HG02588 (cell line): ENCODE measurements around the gene STK16.

Experiments used
- ATAC-seq: cut with Tn5 transposase; IDR thresholded peaks from one replicate; pipeline ENCODE4 v1.9.1; 2021; ENCODE audit warnings: mild to moderate bottlenecking, moderate library complexity; ENCODE audit not compliant: unreplicated experiment

STK16 gene

DNA sequence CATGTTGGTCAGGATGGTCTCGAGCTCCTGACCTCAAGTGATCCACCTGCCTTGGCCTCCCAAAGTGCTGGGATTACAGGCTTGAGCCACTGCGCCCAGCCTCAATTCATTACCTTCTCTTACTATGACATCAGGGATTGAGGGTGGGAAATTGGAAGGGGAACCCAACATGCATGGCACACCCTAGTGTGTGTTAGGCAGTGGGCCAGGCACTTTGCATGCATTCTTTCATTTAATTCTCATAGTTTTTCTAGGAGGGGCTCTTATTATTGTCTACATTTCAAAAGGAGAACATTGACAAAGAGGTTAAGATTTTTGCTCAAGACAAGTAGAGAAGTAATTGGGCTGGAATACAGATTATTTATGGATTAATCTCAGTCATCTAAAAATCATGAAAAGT is 23.0 kb downstream of the STK16 start:
- no peak for ATAC-seq

DNA sequence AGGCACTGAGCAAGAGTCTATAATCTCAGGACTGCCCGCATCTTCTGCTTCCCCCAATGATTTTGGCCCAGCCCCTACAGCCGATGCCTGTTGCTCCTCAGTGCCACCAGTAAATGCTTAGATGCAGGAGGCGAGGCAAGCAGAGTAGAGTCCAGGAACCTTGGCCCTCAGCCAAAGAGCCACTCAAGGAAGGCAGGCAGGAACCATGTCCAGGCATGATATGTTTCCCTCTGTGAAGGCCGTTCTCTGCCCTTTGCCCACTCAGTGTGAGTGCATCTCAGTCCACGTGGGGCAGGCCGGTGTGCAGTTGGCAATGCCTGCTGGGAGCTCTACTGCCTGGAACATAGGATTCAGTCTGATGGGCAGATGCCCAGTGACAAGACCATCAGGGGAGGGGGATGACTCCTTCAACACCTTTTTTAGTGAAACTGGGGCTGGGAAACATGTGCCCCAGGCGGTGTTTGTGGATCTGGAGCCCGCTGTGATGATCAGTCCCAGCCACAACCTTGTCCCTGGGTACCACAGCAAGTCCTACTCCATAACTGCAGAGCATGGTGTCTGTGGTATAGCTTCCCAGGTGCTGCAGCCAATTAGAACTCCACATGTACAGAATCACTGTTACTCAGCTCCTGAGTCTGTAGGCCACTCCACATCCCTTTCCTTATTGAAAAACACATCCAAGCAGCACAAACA is 24.2 kb downstream of the STK16 start:
- ATAC-seq, result no peak

DNA sequence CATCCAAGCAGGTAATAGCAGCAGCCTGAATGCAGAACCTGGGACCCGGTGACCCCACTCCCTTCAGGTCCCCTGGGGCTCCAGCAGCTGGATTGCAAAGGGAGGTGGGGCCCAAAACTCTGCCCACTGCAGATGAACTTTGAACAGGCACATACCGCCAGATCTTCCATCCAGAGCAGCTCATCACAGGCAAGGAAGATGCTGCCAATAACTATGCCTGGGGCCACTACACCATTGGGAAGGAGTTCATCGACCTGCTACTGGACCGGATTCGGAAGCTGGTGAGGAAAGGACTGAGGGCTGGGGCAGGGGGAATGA is 24.7 kb downstream of the STK16 start:
- ATAC-seq, result no peak

DNA sequence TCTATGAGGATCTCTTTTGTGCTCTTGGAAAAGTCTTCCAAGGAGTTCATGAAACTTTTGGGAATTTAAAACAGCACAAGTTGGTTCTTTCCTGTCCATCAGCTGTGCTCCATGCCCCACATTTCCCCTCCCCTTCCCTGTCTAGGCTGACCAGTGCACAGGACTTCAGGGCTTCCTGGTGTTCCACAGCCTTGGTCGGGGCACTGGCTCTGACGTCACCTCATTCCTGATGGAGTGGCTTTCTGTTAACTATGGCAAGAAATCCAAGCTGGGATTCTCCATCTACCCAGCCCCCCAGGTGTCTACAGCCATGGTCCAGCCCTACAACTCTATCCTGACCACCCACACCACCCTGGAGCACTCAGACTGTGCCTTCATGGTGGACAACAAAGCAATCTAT is 25.7 kb downstream of the STK16 start:
- no peak for ATAC-seq

DNA sequence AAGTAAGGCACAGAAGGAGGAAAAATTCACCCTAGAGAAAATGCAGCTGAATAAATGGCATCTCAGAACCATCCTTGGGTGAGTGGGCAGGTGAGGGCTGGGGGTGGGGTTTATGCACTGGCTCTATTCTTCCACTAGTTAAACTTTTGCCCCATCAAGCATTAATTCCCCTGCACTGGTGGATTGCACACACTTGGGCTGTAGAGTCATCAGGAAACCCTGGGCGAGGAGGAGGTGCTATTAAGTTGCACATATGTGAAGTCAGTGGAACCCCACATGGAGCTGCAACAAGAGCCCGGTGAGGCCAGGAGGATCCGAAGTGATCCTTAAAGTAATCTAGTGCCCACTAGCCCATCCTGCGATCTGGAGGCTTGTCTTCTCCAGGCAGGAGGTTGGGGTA is 27.1 kb downstream of the STK16 start:
- no peak for ATAC-seq

DNA sequence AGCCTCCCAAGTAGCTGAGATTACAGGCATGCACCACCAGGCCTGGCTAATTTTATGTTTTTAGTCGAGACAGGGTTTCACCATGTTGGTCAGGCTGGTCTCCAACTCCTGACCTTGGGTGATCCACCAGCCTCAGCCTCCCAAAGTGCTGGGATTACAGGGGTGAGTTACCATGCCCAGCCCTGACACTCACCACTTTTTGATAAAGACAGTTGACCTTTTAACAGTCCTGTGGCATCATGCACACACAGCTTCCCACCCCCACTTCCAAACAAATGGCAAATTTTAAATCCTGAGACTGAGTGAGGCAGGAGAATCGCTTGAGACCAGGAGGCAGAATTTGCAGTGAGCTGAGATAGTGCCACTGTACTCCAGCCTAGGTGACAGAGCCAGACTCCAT is 27.7 kb downstream of the STK16 start:
- no peak for ATAC-seq

DNA sequence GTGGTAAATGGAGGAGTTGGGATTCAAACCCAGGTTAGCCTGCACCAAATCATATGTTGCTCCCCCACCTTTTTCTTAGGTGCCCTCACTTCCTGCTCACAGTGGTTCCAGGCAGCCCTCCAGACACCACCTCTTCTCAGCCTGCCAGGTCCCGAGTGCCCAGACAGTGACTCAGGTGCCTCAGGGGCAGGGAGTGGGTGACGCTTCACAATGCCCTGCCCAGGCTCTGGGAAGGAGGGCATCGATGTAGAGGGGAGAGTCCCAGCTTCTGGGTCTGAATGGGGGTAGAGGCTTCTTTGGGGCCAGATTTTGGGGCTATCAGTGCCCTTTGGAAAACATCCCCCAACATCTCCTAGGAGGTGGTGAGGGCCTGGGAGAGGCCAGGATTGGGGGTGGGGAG is 28.7 kb downstream of the STK16 start:
- no peak for ATAC-seq

DNA sequence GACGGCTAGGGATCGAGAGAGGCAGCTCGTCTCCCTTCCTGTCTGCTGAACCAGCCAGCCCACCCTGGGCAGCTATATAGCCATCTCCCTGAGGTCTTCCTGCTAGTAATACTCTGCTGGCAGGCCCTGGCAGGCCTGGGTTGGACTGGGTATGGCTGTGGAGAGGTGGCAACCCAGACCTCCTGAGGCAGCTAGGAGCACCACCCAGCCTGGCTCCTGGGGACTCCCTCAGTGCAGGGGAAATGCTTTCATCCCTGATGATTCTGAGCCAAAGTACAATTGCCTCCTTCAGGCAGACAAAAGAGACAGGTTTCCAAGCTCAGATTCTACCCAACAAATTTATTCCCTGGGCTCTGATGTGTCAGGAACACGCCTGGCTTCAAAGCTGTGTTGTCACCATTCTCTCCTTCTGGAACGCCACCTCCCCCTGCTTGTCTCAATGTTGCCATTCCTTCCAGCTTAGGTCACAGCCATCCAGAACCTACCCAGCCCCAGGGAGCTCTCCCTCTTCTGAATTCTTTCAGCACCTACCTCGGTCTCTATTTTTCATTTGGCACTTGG is 29.2 kb downstream of the STK16 start:
- ATAC-seq, result no peak

DNA sequence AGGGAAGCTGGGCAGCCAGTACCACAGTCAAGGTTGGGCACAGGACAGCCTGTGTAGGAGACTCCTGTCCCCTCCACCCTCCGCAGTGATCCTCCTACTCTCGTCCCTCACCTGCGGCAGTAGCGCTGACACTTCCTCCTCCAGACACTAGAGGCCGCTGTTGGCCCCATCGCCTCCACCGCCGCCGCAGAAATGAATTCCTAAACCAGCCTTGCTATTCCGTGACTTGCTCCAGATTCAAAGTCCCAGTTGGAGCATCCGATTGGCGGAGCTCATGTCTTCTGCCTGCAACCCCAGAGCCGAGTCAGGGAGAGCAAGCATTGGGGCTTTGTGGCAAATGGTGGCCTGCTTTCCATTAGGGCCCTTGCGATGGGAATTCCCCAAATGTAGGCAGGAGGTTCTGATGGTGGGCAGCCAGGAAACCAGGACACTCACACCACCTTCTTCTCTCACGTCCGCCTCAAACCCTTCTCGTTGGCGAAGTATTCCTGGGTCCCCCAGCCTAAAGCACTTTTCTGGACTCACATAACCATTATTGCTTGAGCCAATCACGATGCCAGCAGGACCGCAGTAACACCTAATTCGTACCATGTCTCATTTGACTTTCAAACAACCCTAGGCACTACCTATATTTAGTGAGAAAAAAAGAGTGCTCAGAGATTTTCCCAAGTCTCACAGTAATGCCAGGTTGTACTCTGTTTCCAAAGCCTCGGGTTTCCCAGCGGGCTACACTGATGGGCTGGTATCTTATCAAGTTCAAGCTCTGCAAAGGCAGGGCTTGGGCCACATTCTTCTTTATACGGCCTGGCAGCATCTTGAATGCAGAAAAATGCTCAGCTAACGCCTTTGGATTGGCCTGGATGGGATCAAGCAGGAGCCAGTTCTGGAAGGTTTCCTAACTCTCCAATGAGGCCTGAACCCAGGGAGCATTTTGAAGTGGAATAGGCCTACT is 32.7 kb downstream of the STK16 start:
- ATAC-seq, result no peak

DNA sequence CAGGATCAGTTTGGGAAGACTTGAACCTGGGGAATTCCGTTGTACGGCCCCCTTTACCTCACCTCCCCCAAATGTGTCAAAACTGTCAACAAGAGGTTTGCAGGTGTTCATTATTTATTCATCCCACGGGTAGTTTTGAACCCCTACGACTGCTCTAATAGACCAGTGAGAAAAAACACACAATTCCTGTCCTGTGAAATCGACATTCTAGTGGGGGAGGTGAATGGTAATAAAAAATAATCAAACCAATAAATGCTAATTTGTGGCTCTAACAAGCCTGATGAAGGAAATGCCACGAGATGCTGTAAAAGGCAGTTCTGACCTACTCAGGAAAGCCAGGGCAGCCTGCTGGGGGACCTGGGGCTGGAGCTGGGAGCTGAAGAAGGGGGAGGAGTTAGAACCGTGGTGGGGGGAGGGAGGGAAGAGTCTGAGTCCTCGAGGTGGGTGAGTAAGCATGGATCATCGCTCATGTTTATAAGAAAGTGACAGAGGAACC is 33.4 kb downstream of the STK16 start:
- ATAC-seq, result peak; percentile 3

DNA sequence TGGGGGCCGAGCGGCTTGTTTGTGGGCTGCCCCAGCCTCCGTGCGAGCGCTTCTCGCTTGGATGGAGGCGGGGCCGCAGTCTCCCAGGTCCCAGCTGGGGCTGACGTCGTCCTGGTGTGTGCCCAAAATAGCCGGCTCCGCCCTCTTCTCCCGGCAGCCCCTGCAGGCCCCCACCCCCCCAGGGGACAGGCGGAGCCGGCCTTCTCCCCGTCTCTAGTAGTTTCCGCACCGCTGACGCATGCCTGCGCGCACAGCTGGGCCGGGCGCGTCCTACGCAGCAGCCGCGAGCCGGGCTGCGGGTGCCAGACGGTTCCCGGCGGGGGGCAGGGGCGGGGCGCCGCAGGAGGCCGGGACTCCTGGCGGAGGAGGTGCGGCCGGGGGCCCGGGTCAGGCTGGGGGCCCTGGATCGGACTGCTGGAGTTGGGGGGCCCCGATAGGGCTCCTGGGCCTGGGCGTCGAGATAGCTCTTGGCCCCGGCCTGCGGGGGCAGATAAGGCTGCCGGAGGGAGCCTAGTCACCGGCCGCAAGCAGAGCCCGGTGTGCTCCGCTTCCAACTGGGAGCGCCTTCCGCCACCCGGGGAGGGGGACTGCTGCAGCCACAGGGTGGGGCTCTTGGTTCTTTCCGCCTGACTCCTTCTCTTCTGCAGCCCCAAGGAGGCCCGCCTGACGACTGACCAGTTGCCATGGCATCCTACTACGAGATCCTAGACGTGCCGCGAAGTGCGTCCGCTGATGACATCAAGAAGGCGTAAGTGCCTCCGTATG is 34.1 kb downstream of the STK16 start, which contains the start of gene DNAJB2:
DNAJB2 (plus strand) TSS at position 216 of the 765 bp plus-strand sequence; CDS start at position 684, 468 bp downstream.
- ATAC-seq, result peak; percentile 81

DNA sequence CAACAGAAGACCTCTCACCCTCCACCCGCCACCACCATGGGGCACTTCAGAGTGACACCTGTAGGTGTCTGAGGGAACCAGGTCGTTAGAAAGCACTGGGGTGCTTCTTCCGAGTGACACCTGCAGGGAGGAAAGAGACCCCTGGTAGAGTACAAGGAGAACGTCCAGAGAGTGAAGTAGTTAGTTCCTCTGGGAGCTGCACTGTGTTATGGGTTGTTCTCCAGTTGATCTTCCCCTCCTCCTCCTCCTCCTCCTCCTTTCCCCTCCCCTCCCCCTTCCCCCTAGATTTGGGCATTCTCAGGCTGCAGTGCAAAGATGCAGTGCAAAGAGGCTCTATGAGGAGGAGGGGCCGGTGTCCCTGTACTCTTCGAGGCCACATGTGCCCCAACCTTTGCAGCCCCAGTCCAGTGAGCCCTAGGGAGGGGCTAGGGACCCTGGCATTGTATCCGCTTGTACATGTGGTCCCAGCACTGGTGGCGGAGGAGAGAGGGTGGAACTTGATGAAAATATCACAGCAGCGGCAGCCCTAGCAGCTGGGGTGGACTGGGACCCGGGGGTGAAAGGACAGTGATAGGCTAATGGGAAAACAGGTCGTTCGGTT is 34.7 kb downstream of the STK16 start:
- no peak for ATAC-seq

DNA sequence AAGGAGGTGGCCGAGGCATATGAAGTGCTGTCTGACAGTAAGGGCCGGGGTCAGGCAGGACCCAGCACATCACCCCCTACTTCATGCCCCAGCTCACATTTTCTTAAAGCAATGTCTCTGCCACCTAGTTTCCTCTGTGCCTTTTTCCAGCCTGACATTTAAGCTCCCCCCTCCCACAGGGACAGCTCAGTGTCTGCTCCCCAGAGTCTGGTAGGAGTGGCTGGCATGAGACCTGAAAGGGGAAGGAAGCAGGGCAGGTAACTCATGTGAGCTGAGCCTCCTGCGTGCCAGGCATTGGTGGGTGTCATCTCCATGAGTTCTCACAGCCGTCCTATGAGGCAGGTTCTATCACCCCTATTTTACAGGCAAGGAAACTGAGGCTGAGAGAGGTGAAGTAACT is 35.4 kb downstream of the STK16 start:
- ATAC-seq, result no peak

DNA sequence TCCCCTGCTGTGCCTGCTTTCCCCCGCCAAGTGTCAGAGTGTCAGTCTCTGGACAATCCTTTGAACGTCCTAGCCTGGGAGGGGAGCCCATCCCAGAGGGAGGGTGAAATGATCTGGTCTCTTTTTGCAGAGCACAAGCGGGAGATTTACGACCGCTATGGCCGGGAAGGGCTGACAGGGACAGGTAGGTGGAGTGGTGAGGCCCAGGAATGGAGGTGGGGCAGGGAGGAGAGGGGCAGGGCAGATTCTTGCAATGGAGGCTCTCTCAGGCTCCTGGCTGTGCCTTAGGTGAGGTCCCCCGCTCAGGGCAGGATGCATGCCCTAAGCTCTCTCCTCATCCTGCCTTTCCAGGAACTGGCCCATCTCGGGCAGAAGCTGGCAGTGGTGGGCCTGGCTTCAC is 36.3 kb downstream of the STK16 start:
- ATAC-seq, result no peak

DNA sequence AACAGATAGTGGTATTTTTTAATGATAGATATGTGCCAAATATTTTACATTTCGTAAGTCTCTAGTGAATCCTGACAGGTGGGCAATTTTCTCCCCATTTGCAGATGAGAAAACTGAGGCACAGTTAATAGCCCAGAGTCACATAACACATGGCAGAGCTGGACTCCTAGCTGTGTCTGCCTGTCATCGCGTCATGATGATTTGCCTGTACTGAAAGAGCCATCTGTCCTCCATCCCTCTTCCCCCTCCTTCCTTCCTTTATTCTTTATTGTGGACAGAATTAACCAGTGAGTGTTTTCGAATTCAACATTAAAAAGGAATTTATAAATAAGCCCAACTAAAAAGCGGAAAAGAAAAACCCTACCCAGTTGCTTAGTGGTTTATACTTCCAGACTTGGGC is 37.1 kb downstream of the STK16 start:
- no peak for ATAC-seq

DNA sequence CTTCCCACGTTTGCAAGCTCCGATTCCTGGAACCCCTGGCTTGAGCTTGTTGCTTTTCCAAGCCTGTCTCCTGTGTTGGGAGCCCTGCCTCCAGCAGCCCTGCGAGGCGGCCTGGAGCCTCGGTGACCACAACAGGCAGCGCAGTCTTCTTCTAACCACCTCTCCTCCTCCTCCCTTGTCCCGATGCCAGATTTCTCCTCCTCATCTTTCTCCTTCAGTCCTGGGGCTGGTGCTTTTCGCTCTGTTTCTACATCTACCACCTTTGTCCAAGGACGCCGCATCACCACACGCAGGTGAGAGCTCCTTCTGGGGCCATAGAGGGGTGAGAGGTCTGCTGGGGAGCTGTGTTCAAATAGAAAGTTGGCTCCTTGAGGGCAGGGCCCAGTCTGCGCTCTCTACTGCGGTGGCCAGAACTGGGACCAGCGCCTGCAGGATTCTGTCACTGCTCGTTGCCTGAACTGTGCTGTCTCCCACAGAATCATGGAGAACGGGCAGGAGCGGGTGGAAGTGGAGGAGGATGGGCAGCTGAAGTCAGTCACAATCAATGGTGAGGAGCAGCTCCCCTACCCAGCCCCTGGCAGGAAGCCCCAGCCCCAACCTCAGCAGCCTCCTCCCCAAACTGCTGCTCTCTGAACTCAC is 37.8 kb downstream of the STK16 start:
- ATAC-seq, result no peak

DNA sequence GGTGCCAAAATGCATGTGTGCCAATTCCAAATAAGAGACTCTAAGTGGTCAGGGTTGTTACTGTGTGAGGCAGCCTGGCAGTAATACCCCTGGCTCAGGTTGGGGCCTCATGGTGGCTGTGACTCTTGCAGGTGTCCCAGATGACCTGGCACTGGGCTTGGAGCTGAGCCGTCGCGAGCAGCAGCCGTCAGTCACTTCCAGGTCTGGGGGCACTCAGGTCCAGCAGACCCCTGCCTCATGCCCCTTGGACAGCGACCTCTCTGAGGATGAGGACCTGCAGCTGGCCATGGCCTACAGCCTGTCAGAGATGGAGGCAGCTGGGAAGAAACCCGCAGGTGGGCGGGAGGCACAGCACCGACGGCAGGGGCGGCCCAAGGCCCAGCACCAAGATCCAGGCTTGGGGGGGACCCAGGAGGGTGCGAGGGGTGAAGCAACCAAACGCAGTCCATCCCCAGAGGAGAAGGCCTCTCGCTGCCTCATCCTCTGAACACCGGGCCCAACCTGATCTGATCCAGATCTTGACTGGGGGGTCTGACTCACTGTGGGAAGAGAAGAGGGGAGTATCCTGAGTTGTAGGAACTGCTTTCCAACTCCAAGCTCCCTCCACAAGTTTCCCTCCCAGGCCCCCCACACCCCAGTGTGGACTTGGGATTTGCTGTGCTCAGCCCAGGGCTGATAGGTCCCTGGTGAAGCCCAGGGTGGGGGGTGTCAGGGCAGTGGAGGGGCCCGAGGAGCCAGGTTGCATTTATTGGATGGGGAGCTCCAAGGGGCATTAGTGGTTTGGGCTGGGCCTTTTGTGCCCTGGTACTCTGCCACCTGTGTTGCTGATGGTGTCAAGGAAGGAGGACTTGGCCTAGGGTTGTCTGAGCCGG is 39.5 kb downstream of the STK16 start:
- no peak for ATAC-seq

DNA sequence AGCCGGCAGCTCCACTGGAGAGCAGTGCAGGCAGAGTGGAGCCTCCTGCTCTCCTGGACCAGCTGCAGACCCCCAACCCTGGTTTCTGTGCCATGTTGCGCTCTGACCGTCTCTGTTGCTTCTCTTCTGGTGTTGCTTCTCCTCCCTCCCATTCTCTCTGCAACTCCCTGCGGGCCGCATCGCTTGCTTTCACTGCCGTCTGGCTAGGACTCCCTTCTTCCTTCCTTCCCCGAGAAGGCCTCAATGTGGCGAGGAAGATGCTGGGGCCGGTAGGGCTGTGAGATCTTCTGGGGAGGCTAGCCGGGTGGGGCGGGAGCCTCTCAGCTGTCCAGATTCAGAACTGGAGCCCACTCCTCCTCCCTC is 40.1 kb downstream of the STK16 start:
- no peak for ATAC-seq

DNA sequence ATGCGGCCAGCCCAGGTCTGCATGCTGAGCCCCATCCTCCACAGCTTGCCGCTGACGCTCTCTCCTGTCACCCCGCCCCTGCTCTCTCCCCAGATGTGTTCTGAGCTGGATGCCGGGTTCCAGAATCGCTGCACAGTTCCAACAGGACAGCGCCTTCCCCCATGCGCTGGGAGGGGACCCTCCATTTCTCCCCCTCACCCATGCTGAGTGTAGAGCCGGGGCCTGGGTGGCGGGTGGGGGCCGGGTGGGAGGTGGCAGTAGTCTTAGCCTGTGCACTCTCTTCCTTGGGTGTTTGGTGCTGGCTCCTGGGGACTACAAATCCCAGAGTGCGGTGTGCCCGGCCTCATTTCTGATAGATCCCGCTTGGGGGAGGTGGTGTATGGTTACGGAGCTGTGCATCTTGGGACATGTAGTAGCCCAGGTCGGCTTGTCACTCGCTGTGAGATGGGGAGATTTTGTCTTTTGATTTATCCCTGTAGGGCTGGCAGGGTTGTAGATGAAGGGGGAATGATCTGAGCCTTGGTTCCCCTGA is 40.7 kb downstream of the STK16 start:
- ATAC-seq, result no peak
